ENCODE measurements around the gene DAGLA.

DNA sequence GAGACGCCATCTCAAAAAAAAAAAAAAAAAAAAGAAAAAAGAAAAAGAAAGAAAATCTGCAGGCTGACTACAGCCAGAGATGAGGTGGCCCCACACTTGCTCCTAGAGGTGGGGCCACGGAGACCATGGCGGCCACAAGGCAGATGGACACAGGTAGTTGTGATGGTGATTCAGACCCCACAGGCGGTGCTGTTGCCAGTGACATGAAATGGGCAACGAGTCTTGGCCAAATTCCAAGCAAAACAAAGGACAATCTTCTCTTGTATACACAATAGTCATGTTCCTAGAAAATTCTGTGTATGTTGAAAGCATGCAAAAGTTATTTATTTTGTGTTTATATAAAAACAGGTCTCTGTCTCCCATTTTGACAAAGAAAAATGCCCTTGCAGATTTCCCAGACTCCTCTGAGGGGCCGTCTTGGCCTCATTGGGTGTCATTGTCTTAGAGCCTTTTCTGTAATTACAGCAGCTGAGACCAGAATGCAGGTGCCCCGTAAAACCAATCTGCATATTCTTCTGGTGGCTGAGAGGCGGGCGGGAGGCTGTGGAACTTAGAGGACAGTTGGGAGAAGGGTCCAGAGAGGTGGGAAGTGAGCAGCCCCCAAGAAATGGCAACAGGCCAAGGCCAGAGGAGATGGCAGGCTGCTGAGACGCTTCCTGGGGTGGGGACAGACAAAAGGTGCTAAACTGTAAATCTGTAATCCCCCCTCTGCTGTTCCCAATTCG, 22.5 kb upstream of the DAGLA start:
- TF ChIP-seq, protein P1, sequence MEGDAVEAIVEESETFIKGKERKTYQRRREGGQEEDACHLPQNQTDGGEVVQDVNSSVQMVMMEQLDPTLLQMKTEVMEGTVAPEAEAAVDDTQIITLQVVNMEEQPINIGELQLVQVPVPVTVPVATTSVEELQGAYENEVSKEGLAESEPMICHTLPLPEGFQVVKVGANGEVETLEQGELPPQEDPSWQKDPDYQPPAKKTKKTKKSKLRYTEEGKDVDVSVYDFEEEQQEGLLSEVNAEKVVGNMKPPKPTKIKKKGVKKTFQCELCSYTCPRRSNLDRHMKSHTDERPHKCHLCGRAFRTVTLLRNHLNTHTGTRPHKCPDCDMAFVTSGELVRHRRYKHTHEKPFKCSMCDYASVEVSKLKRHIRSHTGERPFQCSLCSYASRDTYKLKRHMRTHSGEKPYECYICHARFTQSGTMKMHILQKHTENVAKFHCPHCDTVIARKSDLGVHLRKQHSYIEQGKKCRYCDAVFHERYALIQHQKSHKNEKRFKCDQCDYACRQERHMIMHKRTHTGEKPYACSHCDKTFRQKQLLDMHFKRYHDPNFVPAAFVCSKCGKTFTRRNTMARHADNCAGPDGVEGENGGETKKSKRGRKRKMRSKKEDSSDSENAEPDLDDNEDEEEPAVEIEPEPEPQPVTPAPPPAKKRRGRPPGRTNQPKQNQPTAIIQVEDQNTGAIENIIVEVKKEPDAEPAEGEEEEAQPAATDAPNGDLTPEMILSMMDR (IDR thresholded peaks at IDR 0.05; ENCODE audit: low read length): no peak
- no peak for TF ChIP-seq EZH2 (IDR thresholded peaks at IDR 0.05; ENCODE audit: borderline replicate concordance, low read length)

All from OCI-LY1 (cell line).